GM23338 (cell line): ENCODE measurements around the gene AGXT.

Source experiments
- CREB1 ChIP-seq: fragments of 250-450 bp; sonication (Bioruptor Pico); IDR thresholded peaks from 2 replicates; pipeline ENCODE4 v1.5.0; 2020; ENCODE audit warnings: low read depth, mild to moderate bottlenecking, moderate library complexity
- CTCF ChIP-seq, 2 experiments: fragments of 200-600 bp in 1 of 2; sonication (generic) in 1 of 2; conservative IDR thresholded peaks; 2 replicates each; pipeline versions ENCODE4 v1.5.1 to v1.6.1; 2016 to 2017; ENCODE audit warnings: antibody characterized with exemption in 2 of 2, low read depth in 2 of 2, mild to moderate bottlenecking in 2 of 2, moderate library complexity in 1 of 2
- EZH2 ChIP-seq: fragments of 200-600 bp; sonication (generic); IDR thresholded peaks from one replicate; pipeline ENCODE4 v1.8.0; 2017; ENCODE audit warnings: antibody characterized with exemption, mild to moderate bottlenecking, low read depth; ENCODE audit not compliant: unreplicated experiment
- STAT1 ChIP-seq: IDR thresholded peaks from one replicate; pipeline ENCODE4 v1.6.1; 2016; ENCODE audit warnings: antibody characterized with exemption; ENCODE audit not compliant: unreplicated experiment

- TF ChIP-seq STAT1 (no peak), CTCF (conservative IDR thresholded peaks at IDR 0.05; ENCODE audit: low read depth in 2 of 2) (no peak), EZH2 (no peak), CREB1 (CRISPR knock-in tag) (no peak)
Observed at GRCh38 chr2:240865391-240865790, 3.2 kb upstream of the AGXT start.
